ENCODE data around the gene ARPC1A.
A peak's percentile ranks its signal among the peaks of the same experiment; 100 is the strongest.
"Not testable (repeated sequence)": the region's sequence is repeated elsewhere in the genome, so short reads cannot be mapped to it uniquely, and the experiment has no call there.

Gene ARPC1A

DNA sequence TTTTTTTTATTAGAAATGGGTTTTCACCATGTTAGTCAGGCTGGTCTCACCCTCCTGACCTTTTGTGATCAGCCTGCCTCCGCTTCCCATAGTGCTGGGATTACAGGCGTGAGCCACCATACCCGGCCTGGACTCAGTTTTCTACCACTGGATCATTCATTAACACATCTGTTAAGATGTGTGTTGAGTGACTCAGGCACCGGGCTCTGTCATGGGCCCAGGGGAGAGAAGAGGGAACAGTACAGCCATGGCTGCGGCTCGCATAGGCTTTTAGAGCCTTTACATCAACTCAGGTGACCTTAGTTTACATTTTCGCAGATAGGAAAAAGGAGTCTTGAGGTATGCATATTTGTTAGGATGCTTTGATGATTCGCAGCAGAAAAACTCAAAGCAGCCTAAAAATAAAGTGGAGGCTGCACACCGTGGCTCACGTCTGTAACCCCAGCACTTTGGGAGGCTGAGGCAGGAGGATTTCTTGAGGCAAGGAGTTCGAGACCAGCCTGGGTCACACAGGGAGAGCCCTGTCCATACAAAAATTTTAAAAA lies 45.8 kb downstream of the ARPC1A start:
- DNase-seq: no peak

DNA sequence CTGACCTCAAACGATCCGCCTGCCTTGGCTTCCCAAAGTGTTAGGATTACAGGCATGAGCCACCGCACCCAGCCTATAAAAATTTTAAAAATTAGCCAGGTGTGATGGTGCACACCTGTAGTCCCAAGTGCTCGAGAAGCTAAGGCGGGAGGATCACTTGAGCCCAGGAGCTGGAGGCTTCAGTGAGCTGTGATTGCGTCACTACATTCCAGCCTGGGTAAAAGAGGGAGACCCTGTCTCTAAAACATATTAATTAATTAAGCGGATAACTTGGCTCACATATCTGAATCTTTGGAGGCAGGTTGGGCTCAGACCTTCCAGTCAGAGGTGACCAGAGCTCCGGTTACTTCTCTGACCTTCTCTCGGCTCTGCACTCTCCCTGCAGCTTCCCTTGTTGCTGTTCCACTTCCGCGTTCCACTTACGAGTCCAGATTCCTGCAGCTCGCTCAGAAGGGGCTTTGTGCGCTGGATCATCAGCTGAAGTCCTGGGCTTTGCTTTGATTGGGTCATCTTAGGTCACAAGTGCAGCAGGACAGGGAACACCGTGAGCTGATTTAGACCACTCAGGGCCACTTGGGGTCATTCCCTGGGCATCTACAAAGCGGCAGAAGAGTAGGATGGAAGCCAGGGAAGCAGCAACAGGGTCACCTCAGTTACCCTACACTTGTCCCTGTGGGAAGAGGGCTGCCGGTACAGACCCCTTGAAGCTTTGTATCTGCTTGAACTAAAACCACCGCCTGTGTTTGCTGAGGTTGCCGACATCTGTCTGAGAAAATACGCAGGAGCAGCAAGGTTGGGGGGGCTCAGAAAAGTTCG lies 46.8 kb downstream of the ARPC1A start:
- DNase-seq: no peak

DNA sequence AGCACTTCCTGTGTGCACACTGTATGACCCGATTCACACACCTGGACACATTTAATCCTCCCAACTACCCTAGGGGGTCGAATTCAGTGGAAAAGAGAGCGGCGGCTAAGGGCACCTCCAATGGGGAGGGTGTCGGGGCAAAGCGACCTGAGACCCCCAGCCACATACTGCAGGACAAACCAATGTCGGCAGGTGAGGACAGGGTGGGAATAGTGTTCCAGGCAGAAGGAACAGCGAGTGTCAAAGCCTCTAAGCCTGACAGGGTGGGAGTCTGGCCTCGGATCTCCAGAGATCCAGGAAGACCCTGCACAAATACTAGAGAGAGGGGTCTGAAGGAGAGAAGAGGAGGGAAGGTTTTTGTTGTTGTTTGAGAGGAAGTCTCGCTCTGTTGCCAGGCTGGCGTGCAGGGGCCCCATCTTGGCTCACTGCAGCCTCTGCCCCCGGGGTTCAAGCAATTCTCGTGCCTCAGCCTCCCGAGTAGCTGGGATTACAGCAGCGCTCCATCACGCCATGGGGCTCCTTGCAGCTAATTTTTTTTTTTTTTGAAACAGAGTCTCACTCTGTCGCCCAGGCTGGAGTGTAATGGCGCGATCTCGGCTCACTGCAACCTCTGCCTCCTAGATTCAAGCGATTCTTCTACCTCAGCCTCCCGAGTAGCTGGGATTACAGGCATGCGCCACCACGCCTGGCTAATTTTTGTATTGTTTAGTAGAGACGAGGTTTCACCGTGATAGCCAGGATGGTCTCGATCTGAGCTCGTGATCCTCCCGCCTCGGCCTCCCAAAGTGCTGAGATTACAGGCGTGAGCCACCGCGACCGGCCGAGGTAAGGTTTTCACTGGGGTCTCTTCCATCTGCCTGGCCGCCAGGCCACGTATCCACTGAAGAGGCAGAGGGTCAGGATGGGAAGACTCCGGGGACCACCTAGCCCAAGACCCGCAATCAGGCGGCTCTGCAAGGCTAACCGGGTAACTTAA lies 47.7 kb downstream of the ARPC1A start:
- DNase-seq: no peak

DNA sequence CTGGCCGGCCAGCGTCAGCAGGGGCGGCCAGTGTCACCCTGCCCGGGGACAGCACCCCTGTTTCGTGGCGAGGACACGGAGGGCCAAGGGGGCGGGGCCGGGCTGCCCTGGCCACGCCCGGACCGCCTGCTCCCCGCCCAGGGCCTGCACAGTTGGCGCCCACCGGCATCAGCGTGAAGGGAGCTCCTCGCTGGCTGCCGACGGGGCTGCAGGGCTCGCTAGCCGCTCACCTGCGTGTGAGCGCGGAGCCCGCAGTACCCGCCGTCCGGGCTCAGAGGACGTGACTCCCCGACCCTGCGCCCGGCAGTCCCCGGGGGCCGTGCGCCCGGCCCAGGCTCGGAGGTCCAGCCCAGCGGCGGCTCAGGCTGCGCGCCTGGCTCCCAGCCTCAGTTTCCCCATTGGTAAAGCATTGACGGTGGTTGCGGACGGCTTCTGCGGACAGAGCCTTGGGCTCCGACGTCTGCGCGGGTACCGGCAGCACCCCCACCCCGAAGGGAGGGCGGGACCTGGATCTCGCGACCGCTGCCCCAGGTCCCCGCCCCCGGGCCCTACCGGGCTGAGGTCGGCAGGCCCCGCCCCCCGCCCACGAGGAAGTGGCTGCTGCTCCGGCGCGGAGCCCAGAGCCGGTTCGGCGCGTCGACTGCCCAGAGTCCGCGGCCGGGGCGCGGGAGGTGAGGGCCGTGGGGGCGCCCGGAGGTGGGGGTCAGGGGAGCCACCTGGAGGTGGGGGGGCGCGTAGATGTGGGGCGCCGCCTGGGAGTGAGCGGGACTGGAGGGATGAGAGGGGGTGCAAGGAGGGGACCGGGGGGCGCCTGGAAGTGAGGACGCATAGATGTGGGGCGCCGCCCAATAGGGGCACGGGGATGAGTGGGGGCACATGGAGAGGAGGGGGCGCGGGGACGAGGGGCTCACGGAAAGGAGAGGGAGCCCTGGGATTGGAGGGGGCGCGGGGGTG lies 48.7 kb downstream of the ARPC1A start, which contains the start of gene ARPC1B:
Gene ARPC1B (plus strand): TSS at position 620 of the 954 bp plus-strand sequence. CDS start 10,985 bp downstream, outside the sequence.
- peak; percentile 93 for DNase-seq

DNA sequence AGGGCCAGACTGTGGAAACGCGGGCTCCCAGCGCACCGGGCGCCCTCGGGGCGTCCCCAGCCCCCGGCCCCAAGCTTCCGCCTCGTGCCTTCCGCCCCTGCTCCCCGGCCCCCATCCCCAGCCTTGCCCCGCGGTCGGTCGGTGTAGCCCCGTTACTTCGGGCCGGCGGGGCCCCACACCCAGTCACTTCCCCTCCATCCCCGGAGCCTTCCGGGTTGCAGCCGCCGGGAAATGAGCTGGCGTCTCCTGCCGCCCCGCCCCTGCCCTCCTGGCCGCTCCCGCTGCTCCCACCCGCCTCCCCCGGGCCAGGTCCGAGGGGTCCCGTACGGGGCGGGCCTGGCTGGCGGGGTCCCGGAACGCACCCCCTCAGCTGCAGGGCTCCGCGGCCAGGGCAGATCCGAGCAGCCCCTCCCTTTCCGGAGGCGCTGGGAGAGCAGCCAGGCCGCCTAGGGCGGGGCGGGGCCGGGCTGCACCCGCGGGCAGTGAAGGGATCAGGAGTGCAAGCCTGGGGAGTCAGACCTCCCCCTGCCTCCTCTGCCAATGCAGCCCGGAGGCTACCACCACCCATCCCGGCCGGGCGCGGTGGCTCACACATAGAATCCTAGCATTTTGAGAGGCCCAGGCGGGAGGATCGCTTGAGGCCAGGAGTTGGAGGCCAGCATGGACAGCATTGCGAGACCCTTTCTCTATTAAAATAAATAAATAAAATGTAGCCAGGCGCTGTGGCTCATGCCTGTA lies 49.5 kb downstream of the ARPC1A start:
- DNase-seq: peak; percentile 81

DNA sequence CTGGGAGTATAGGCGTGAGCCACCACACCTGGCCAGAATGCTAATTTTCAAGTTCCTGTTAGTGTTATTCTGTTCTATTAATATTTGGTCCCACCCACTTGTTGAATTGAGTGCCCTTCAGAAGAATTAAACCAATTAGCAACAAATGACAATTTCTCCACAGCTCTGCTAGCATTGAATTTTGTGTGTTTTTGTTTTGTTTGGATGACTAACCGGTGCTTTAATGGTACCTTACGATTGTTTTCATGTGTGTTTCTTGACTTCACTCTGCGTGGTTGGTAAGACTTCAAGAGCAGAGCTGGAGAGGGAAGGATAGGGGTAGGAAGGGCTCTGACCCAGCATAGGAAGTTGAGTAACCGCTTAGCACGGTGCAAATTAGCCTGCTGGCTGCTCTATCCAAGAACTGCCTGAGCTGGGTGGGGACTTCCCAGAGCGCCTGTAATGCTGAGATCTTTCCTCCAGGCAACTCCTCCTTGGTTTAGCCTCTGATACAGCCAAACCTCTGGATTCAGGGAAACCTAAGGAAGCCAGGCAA lies 53.4 kb downstream of the ARPC1A start:
- DNase-seq: peak; percentile 63

DNA sequence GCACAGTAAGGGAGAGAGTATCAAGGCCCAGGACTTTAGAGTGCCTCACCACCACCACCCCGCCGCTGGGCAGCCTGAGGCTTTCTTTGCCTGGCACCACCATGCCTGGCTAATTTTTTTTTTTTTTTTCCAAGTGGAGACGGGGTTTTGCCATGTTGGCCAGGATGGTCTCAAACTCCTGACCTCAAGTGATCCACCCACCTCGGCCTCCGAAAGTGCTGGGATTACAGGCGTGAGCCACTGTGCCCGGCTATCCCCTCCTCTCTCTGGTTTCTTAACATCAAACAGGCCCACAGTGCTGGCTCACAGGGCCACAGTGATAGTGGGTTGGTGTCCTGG lies 54.0 kb downstream of the ARPC1A start:
- DNase-seq: not testable (repeated sequence)

DNA sequence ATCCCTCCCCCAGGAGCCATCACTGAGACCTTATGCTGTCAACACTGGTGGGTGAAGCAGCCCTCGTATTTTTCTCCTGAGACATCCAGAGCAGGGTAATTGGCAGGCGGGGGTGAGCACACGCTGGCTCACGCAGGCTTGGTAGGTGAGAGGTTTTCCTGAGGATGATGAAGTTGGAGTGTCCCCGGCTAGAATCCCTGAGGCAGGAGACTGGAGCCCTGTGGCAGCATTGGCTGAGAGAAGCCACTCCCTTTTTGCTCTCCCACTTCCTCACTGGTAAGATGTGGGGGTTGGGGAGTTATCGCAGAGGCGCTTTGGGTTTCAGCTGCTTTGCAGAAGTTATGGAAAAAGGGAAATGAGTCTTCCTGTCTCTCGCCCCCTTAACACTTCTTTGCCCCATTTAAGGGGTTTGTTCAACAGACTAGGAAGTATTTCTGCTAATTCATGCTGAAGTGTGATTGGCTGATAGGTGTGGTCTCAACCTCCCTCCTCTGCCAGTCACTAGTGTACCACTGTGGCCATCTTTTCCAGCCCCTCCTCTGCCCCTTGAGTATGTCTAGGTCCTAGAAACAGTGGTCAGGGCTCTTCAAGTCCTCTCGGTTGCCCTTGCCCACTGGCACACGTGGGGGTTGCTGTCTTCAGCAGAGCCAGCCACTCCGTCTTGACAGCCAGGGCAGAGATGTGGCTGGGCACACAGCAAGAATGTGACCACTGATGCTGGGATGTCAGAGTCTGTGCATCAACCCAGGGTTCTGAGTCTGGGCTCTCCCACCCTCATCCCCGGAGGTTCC lies 54.5 kb downstream of the ARPC1A start:
- peak; percentile 69 for DNase-seq

DNA sequence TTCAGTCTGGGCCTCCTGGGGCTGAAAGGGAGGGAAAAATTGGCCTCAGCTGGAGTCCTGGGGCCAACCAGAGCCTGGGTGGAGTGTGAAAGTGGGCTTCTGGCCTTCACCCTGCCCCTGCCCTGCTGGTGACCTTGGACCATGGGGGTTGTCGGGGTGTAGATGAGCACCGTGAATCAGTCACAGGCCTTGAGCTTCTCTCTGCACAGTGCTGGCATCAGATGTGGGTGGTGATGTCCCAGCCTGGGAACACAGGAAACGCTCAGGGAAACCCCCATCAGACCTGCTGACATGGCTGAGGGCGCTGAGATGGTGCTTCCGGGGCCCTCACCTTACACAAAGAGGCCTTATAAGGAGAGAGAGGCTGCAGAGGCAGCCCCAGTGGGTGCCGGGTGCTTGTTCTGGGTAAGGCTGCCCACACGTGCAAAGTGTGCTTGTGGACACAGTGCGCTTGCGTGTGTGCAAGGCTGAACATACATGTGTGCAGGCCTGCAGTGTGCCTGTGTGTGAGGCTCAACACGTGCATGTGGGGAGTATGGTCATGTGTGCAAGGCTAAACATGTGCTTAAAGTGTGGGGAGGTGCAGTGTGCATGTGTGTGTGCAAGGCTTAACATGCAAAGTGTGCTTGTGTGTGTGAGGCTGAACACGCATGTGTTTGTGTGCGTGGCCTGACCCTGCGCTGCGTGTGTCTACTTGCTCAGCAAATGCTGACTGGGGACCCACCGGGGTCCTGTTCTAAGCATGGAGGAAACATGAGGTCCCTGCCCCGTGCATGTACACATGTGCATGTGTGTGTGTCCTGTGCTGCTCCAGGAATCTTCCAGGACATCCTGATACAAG lies 55.3 kb downstream of the ARPC1A start:
- peak; percentile 93 for DNase-seq

DNA sequence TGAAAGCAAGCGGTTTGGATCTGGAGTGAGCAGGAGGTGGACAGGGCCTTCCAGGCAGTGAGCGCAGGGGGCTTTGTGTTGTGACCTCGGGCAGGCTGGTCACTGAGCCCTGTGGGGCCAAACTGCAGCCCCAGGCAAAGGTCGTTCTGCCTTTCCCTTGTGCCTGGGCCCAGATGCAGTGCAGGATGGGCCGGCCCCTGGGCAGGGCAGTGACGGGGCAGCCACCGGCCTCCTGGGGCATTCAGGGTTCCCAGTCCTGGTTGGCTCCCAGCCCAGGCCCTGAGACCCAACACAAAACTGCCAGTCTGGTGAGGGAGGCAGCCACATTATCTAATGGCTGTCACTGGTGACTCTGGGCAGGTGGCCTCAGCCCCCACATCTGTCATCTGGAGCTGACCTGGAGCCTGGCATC lies 56.0 kb downstream of the ARPC1A start:
- no peak for DNase-seq

DNA sequence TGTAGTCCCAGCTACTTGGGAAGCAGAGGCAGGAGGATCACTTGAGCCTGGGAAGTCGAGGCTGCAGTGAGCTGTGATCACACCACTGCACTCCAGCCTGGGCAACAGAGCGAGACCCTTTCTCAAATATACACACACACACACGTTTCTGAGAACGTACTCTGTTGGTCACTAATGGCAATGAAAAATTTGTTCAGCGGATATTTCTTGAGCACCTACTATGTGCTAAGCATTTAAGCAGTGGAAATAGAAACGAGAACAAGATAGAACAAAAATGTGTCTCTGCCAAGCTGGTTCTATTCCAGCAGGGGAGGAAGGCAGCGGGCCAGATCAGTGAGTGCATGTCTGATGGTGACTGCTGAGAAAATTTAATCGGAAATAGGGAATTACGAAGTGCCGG lies 57.5 kb downstream of the ARPC1A start:
- DNase-seq: no peak

DNA sequence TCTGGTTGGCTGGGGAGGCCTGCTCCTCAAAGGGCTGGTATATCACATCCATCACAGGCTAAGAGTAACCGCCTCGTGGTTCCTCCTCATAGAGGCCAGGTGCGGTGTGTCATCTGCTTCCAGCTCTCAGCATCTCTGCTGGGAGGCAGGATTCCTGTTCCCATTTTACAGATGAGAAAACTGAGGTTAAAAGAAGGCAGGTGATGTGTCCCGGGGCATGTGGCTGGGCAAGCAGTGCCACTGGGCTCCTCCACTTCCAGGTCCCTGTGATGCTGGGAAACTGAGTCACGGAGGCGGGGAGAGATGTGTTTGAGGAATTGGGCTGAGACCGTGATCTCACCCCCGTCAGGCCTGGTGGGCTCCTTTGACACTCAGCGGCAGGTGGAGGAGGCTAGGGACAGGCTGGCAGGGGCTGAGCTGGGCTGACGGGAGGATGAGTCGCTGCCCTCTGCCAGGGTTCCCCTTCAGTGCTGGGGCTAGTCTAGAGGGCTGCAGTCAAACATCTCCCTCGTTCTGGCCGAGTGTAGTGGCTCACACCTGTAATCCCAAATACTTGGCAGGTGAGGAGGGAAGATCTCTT lies 58.2 kb downstream of the ARPC1A start:
- no peak for DNase-seq

DNA sequence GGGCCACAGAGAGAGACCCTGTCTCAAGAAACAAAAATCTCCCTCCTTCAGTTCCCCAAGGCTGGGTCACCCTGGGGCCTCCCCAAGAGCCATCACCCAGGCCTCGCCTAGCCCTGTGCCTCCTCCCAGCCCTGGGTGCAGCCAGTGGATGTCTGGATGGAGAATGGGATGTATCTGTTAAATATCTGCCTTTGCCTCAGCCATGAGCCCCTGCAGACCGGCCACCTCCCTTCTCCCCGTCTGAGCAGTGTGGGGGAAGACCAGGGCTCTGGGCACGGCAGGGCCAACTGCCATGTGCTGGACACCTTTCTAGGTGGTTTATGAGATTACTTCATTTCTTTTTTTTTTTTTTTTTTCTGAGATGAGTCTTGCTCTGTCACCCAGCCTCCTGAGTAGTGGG lies 58.8 kb downstream of the ARPC1A start:
- no peak for DNase-seq

DNA sequence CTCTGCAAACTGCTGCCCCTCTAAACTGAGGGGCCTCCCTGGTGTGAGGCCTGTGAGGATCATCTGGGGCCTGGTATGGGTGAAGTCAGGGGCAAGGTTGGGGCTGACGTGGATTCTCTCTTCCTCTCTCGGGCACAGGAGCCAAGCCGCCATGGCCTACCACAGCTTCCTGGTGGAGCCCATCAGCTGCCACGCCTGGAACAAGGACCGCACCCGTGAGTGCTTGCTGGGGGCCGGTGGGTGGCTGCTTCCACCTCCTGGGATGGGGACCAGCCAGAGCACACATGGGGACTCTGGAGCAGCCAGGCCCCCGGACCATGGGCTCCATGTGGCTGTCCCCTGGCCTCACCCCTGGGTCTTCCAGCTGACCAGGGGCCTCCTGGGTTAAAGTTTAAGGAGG lies 59.9 kb downstream of the ARPC1A start:
- DNase-seq: no peak

DNA sequence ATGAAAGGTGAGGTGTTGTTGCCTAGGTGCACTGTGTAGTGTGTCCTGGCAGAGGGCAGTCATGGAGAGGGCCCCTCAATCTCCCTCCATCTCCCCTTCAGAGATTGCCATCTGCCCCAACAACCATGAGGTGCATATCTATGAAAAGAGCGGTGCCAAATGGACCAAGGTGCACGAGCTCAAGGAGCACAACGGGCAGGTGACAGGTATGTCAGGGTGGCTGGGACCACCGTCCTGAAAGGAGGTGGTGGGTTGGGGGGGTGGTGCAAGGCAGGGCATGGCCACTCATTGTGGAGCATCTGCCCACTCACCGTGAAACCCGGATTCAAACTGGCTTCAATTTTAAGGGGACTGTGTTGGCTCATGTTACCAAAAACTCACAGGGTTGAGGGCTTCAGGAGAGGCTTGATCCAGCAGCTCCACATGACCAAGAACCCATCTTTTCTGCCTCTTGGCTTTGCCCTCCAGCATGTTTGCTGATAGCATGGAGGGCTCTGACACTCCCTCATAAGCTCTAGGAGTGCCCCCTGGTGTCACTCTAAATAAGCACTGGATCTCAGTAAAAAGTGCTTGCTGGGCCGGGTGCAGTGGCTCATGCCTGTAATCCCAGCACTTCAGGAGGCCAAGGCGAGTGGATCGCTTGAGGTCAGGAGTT lies 61.0 kb downstream of the ARPC1A start:
- no peak for DNase-seq

DNA sequence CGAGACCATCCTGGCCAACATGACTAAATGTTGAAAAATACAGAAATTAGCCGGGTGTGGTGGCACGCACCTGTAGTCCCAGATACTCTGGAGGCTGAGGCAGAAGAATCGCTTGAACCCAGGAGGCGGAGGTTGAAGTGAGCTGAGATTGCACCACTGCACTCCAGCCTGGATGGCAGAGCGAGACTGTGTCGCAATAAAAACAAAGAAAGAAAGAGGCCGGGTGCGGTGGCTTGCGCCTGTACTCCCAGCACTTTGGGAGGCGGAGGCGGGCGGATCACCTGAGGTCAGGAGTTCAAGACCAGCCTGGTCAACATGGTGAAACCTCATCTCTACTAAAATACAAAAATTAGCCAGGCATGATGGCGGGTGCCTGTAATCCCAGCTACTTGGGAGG lies 61.5 kb downstream of the ARPC1A start:
- DNase-seq: not testable (repeated sequence)

DNA sequence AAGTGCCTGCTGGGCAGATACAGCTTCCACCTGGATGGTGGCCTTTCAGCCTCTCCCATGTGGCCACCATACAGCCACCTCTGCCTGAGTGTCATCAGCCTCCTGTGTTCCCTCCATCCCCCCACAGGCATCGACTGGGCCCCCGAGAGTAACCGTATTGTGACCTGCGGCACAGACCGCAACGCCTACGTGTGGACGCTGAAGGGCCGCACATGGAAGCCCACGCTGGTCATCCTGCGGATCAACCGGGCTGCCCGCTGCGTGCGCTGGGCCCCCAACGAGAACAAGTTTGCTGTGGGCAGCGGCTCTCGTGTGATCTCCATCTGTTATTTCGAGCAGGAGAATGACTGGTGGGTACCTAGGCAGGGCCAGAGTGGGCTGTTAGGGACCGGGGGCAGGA lies 62.2 kb downstream of the ARPC1A start:
- DNase-seq: no peak

DNA sequence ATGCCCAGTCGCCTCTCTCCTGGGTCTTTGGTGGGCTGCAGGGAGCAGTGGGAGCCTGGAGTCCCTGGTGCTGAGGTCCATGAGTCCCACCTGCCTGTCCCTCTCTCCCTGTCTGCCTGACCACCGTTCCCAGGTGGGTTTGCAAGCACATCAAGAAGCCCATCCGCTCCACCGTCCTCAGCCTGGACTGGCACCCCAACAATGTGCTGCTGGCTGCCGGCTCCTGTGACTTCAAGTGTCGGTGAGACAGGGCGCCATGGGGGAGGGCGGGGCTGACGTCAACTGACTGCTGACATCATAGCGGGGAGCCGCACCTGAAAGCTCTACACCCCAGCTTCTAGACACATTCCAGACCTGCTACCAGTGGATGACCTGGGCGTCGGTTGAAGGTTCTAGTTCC lies 64.1 kb downstream of the ARPC1A start:
- DNase-seq: no peak

All from stimulated activated CD4-positive, alpha-beta T cell treated with anti-CD3 and anti-CD28 coated beads, Interleukin-15, amount 100 ng/mL, for 24 hours (primary cell).